ENCODE results near the gene MICA.

GRCh38 chr6:31423550-31423949 lies 20.2 kb downstream of the MICA start:
- TF ChIP-seq EZH2 (IDR thresholded peaks at IDR 0.05; ENCODE audit: borderline replicate concordance, low read length) (no peak), CTCF (IDR thresholded peaks at IDR 0.05; ENCODE audit: low read length) (no peak)

Measured in OCI-LY1 (cell line).